GM19452 (cell line): ENCODE data around the gene SUGP2.
A peak's percentile ranks its signal among the peaks of the same experiment; 100 is the strongest.
"Not testable (repeated sequence)": the region's sequence is repeated elsewhere in the genome, so short reads cannot be mapped to it uniquely, and the experiment has no call there.

Experiments
- ATAC-seq: cut with Tn5 transposase; IDR thresholded peaks from one replicate; pipeline ENCODE4 v1.9.1; 2021; ENCODE audit not compliant: unreplicated experiment

The SUGP2 gene

DNA sequence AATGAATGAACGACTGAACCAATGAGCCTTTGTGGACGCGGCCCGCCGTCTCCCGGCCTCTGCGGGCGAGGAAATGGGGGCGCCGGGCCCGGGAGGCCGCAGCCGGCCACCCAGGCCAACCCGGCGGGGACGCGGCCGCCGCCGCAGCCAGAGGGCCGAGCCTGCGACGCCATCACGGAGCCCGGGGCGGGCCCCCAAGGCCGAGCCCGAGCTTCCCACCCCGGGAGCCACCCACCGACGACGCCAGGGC lies 216 bp downstream of the SUGP2 start:
- peak; percentile 23 for ATAC-seq

GRCh38 chr19:19032420-19033175 lies 719 bp downstream of the SUGP2 start:
- ATAC-seq = peak; percentile 40

GRCh38 chr19:19031891-19032290 lies 1.4 kb downstream of the SUGP2 start:
- no peak for ATAC-seq

DNA sequence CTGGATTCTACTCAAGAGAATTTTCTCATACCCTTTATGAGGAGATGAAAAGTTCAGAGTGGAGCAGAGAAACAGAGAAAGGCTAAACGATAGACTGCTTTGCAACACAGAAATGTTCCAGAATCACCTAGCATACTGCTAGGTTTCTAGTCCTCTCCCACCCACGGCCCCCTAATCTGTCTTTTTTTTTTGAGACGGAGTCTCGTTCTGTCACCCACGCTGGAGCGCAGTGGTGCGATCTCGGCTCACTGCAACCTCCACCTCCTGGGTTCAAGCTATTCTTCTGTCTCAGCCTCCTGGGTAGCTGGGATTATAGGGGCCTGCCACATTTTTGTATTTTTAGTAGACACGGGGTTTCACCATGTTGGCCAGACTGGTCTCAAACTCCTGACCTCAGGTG lies 4.8 kb downstream of the SUGP2 start:
- no peak for ATAC-seq

DNA sequence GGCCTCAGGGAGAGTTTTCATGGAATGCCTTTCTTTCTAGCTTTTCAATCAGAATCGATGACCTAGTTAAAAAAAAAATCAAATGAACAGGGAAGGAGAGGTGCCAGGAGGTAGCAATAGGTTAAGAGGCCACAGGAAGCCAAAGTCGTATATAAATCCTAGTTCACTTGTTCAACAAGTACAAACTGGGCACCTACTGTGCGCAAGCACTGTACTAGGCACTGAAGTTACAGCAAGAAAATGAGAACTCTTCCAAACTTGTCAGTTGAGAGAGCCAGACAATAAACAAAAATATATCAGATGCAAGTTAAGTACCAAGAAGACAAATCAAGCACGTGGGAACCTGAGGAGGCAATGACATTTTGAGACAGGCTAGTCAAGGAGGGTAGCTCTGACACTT lies 6.1 kb downstream of the SUGP2 start:
- no peak for ATAC-seq

DNA sequence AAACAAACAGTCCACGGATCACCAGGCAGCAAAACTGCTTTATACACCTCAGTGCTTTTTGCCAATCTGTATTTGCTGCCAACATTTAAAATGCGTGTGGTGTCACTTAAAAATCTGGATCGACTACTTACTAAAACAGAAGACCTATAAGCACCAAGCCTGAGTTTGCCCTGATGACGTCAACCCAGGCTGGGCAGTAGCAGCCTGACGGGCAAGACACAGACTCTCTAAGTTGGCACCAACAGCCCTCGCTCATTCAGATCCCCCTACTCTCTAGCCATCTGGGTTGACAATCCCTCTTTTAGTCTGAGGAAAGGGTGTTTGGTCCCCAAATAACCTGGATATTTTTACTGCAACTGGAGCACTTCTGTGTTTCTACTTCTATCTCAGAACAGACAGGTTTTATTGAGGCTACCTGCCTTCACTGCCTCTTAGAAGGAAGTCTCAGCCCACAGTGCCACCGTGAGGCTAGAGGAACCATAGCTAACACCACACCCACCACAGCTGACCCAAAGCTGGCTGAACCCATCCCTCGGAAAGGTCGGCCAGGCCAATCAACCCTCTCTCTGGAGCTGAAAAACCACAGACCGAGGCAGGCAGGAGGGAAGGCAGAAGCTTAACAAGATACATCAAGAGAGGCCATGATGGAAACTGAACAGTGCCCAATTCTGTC lies 6.9 kb downstream of the SUGP2 start:
- no peak for ATAC-seq

- no peak for ATAC-seq
Observed at GRCh38 chr19:19025861-19026260, 7.5 kb downstream of the SUGP2 start.

DNA sequence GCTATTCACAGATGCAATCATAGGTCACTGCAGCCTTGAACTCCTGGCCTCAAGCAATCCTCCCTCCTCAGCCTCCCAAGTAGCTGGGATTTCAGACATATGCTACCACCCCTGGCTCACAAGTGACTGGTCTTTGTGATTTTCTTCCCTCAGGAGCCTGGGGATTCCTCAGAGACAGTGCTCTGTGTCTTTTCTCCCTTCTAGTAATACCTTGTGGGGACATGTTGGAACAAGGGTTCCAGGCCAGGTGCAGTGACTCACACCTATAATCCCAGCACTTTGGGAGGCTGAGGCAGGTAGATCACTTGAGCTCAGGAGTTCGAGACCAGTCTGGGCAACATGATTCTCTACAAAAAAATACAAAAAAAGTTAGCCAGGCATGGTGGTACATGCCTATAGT lies 9.9 kb downstream of the SUGP2 start:
- not testable (repeated sequence) for ATAC-seq

- ATAC-seq = no peak
Observed at GRCh38 chr19:19022380-19022961, 10.8 kb downstream of the SUGP2 start.

- ATAC-seq = no peak
Observed at GRCh38 chr19:19021115-19021514, 12.2 kb downstream of the SUGP2 start.

DNA sequence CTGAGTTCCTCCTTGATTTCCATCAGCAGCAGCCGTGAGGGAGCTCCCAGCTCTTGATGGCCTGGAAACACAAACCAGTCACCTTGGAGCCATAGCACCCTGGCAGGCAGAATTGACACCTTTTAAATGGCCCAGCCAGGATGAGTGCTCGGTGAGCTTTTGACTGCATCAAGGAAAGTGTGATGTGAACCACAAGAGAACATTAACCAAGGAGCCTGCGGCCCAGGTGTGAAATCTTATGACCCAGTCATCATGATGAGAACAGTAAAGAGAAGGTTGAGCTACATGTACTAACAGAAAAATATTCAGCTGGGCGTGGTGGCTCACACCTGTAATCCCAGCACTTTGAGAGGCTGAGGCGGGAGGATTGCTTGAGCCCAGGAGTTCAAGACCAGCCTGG lies 22.8 kb downstream of the SUGP2 start:
- no peak for ATAC-seq

- no peak for ATAC-seq
Observed at GRCh38 chr19:19009951-19010350, 23.4 kb downstream of the SUGP2 start.

- ATAC-seq = no peak
Observed at GRCh38 chr19:19006213-19006612, 27.1 kb downstream of the SUGP2 start.

GRCh38 chr19:19004144-19004543 lies 29.2 kb downstream of the SUGP2 start:
- ATAC-seq = no peak

DNA sequence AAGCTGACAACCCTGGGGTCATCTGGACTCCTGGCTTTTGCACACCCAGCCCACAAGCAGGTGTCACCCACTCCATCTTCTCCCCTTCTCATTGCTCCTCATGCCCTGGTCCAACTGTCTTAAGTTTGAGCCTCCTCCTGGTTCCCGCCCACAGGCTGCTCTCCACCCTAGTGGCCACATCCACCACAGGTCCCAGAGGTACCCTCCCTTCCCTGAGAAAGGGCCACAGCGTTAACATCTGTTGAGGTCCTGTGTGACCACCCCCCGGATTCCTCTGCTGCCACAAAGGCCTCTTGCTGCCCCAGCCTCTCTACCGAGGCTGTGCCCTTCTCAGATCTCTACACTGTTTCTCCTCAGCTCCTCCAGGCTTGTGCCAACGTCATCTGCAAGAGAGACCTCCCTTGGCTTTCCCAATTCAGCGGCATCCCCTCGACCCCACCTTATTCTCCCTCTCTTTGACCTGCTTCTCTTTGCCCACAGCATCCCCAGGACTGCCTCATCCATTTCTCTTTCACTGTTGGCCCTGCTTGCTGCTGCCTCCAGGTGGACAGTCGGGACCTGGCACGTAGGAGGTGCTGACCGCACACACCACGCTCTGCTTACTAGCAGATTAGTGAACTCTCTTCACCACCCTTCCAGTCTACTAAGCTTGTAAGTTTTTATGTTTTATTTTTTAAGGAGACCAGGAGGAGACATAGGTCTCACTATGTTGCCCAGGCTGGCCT lies 33.3 kb downstream of the SUGP2 start:
- ATAC-seq = no peak

- ATAC-seq = no peak
Observed at GRCh38 chr19:18999016-18999758, 34.1 kb downstream of the SUGP2 start.

GRCh38 chr19:18998276-18998675 lies 35.0 kb downstream of the SUGP2 start:
- ATAC-seq = no peak

DNA sequence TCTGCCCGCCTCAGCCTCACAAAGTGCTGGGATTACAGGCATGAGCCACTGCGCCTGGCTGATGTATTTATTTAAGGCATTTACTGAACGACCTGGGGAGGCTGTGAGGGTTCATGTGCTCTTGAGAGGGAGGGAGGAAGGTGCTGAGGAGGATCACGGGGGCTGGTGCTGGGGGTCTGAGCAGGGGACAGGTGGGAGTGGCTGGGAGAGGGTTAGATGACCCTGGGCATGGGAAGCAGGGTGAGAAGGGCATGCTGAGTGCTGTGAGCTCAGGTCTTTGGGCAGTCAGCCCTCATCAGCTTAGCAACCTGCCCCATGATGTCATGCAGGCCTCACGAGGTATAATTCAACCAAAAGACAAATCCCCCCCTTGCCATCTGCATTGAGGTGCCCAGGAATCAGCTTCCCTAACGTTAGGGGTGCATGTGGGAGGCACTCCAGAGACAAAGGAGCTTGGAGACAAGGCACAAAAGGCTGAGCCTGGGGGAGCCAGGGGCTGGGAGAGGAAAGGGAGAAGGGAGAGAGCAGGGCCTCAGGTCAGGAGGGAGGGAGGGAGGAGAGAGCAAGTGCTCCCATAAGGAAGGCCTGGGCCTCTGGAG lies 36.4 kb downstream of the SUGP2 start:
- no peak for ATAC-seq

DNA sequence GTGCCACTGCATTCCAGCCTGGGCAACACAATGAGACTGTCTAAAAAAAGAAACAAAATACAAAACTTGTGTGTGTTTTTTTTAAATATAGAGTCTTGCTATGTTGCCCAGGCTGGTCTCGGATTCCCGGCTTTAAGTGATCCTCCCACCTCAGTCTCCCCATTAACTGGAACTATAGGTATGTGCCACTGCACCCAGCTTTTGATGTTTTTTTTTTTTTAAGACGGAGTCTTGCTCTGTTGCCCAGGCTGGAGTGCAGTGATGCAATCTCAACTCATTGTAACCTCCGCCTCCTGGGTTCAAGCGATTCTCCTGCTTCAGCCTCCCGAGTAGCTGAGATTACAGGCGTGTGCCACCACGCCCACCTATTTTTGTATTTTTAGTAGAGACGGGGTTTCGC lies 37.0 kb downstream of the SUGP2 start:
- no peak for ATAC-seq

- ATAC-seq = no peak
Observed at GRCh38 chr19:18995804-18996241, 37.5 kb downstream of the SUGP2 start.

DNA sequence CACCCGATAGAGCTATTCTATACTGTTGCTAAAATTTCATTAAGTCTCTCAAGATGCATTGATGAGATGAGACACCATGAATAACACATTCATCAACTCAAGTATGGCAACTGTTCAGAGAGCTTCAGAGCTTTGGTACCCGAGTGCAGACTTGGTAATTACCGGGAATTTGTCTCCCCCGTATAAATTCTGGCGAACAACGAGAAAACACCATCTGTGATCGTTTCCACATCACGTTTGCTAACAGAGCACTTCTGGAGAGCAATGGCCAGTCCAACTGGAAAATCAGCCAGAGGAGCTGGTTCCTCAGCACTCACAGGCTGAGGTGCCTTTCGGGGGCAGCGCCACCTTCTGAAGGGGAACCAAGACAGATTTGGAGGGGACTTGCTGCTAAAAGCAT lies 40.2 kb downstream of the SUGP2 start:
- ATAC-seq = no peak
